ENCODE data around the gene GCK.

Gene GCK

GRCh38 chr7:44094883-44095592, 94.2 kb downstream of the GCK start:
- Histone ChIP-seq H3K4me3 (ENCODE audit: low read depth in 1 of 2, low read length in 2 of 2) (no peak overlapping the region), H3K36me3 (ENCODE audit: control insufficient read depth in 1 of 2, insufficient read depth in 2 of 2, low read length in 2 of 2) (no peaks in the 10 kb centered on the region), H3K27me3 (ENCODE audit: low read depth, low read length) (no peaks in the 10 kb centered on the region), H3K4me1 (ENCODE audit: control insufficient read depth in 1 of 2, insufficient read depth in 2 of 2, low read length in 2 of 2) (peaks cover 0 to 13% of the 10 kb centered on the region in 2 donors), H3K9me3 (ENCODE audit: control insufficient read depth in 1 of 2, low read length in 2 of 2) (no peaks in the 10 kb centered on the region), H3K27ac (ENCODE audit: low read length) (no peak overlapping the region)

GRCh38 chr7:44094365-44094764, 94.9 kb downstream of the GCK start:
- H3K27me3 ChIP-seq (ENCODE audit: low read depth, low read length): no peaks in the 10 kb centered on the region
- peaks cover 0 to 13% of the 10 kb centered on the region in 2 donors for H3K4me1 ChIP-seq (ENCODE audit: control insufficient read depth in 1 of 2, insufficient read depth in 2 of 2, low read length in 2 of 2)
- no peaks in the 10 kb centered on the region for H3K9me3 ChIP-seq (ENCODE audit: control insufficient read depth in 1 of 2, low read length in 2 of 2)
- H3K4me3 ChIP-seq (ENCODE audit: low read depth in 1 of 2, low read length in 2 of 2): no peak overlapping the region
- no peaks in the 10 kb centered on the region for H3K36me3 ChIP-seq (ENCODE audit: control insufficient read depth in 1 of 2, insufficient read depth in 2 of 2, low read length in 2 of 2)
- no peak overlapping the region for H3K27ac ChIP-seq (ENCODE audit: low read length)
